ENCODE measurements around the gene MAML3.

The MAML3 gene

DNA sequence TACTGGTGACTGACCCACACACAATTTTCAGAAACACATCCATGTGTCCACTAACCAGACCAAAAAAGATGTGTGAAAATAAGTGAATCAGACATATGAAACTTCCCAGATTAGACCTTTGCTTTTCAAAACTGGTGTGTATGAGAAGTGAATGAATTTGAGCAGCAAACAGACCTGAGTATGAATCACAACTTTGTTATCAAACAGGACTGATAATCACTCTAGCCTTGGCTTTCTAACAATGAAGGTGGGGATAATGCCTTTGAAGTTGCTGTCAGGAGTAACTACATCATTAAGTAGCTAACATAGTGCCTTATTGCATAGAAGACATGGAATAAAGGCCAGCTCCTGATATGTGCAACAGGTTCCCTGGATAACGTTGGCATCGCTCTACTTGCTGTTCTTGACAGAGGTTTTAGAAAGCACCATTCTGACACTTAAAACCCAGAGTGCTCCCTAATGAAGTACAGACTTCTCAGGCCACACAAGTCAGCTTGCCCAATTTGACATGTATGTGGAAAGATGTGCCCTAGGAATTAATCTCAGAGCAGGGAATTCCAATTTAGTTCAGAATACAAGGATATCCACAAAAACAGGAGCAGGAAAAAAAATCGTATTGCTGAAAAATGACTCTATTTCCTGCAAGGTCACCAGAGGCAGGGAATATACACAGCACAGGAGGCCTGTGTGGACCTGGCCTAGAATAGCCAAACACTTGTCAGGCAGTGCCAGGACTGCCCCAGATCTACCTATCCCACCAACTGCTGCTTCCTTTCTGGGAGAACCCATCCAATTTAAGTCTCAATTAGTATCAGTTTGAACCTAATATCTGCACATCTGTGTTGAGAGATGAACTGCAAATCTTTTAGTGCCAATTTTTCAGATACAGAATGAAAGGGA lies 87.7 kb downstream of the MAML3 start:
- Histone ChIP-seq H3K27me3 (ENCODE audit: insufficient read depth, low read length) (no peaks in the 10 kb centered on the region), H3K9ac (ENCODE audit: low read length) (no peak overlapping the region), H3K79me2 (ENCODE audit: insufficient read depth, low read length) (no peaks in the 10 kb centered on the region), H4K20me1 (ENCODE audit: insufficient read depth, low read length) (no peaks in the 10 kb centered on the region), H3K27ac (ENCODE audit: low read depth, low read length, poor library complexity, severe bottlenecking) (no peak overlapping the region), H3K9me2 (ENCODE audit: low read depth, low read length) (no peaks in the 10 kb centered on the region), H2AFZ (ENCODE audit: low read length) (no peak overlapping the region), H3K9me3 (ENCODE audit: low read length) (no peaks in the 10 kb centered on the region), H3K4me3 (ENCODE audit: low read depth, low read length, poor library complexity, severe bottlenecking) (no peak overlapping the region), H3K4me2 (ENCODE audit: low read length) (no peak overlapping the region), H3K4me1 (ENCODE audit: insufficient read depth, low read length, severe bottlenecking) (no peaks in the 10 kb centered on the region), H3K36me3 (ENCODE audit: insufficient read depth, low read length) (no peaks in the 10 kb centered on the region), H3F3A (ENCODE audit: insufficient read depth, low read length) (no peaks in the 10 kb centered on the region)
- TF ChIP-seq EZH2 (IDR thresholded peaks at IDR 0.05; ENCODE audit: borderline replicate concordance, low read length) (no peak), CTCF (IDR thresholded peaks at IDR 0.05; ENCODE audit: low read length) (no peak)

DNA sequence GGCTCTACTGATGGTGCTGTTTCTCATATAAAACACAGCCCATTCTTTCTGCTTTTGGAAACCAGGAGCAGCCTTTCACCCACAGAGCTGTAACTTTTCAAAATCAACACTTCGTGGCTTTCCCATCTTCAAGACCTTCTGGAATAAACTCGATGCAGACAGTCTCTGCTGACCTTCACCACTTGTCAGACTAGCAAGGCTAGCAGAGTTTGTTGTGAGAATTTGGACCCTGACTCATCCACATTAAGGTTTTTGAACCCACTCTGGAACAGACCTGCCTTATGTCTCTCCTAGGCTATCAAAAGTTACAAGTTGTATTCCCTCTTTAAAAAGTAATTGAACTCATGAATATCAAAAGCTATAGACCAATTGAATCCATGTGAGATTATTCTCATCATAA lies 88.6 kb downstream of the MAML3 start:
- Histone ChIP-seq H3F3A (ENCODE audit: insufficient read depth, low read length) (no peaks in the 10 kb centered on the region), H3K27ac (ENCODE audit: low read depth, low read length, poor library complexity, severe bottlenecking) (no peak overlapping the region), H3K27me3 (ENCODE audit: insufficient read depth, low read length) (no peaks in the 10 kb centered on the region), H3K9me2 (ENCODE audit: low read depth, low read length) (no peaks in the 10 kb centered on the region), H3K4me2 (ENCODE audit: low read length) (no peak overlapping the region), H3K79me2 (ENCODE audit: insufficient read depth, low read length) (no peaks in the 10 kb centered on the region), H3K4me1 (ENCODE audit: insufficient read depth, low read length, severe bottlenecking) (no peaks in the 10 kb centered on the region), H3K9me3 (ENCODE audit: low read length) (no peaks in the 10 kb centered on the region), H4K20me1 (ENCODE audit: insufficient read depth, low read length) (no peaks in the 10 kb centered on the region), H3K9ac (ENCODE audit: low read length) (no peak overlapping the region), H2AFZ (ENCODE audit: low read length) (no peak overlapping the region), H3K4me3 (ENCODE audit: low read depth, low read length, poor library complexity, severe bottlenecking) (no peak overlapping the region), H3K36me3 (ENCODE audit: insufficient read depth, low read length) (no peaks in the 10 kb centered on the region)
- TF ChIP-seq EZH2 (IDR thresholded peaks at IDR 0.05; ENCODE audit: borderline replicate concordance, low read length) (no peak), CTCF (IDR thresholded peaks at IDR 0.05; ENCODE audit: low read length) (no peak)

- Histone ChIP-seq H3K4me2 (ENCODE audit: low read length) (no peak overlapping the region), H3K36me3 (ENCODE audit: insufficient read depth, low read length) (no peaks in the 10 kb centered on the region), H3K9ac (ENCODE audit: low read length) (no peak overlapping the region), H3K4me3 (ENCODE audit: low read depth, low read length, poor library complexity, severe bottlenecking) (no peak overlapping the region), H3K4me1 (ENCODE audit: insufficient read depth, low read length, severe bottlenecking) (peaks cover 5% of the 10 kb centered on the region), H4K20me1 (ENCODE audit: insufficient read depth, low read length) (no peaks in the 10 kb centered on the region), H2AFZ (ENCODE audit: low read length) (no peak overlapping the region), H3K9me2 (ENCODE audit: low read depth, low read length) (no peaks in the 10 kb centered on the region), H3K27me3 (ENCODE audit: insufficient read depth, low read length) (no peaks in the 10 kb centered on the region), H3K27ac (ENCODE audit: low read depth, low read length, poor library complexity, severe bottlenecking) (no peak overlapping the region), H3F3A (ENCODE audit: insufficient read depth, low read length) (no peaks in the 10 kb centered on the region), H3K79me2 (ENCODE audit: insufficient read depth, low read length) (no peaks in the 10 kb centered on the region), H3K9me3 (ENCODE audit: low read length) (no peaks in the 10 kb centered on the region)
- TF ChIP-seq EZH2 (IDR thresholded peaks at IDR 0.05; ENCODE audit: borderline replicate concordance, low read length) (no peak), CTCF (IDR thresholded peaks at IDR 0.05; ENCODE audit: low read length) (no peak)
Observed at GRCh38 chr4:140061659-140062289, 92.2 kb downstream of the MAML3 start.
